ENCODE measurements around the gene PRPSAP1.

DNA sequence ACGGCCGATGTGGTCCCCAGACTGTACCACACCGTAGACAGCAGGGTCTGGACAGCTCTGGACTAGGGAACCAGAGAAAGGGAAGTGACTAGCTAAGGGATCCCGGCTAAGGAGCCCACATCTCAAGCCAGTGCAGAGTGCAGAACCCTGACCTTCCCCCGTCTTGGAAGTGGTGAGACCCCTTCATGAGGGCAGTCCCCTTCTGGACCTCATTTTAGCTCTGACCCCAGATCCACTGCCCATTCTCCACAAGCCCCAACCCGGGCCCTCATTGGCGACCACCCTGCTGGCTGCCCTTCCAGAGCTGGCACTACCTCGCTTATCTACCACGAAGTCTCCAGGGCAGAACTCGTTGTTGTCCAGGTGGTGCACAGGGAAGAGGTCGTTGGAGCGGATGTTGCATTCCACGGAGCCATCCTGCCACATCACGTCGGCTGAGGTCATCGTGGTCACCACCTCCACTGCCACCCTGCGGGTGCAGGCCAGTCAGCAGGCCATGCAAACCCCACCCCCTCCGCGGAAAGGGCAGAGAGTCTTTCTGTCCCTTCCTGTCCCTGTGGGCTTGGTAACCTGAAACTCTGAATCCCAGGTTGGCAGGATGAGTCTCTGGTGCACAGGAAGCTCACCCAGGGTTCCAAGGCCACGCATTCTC lies 44.9 kb upstream of the PRPSAP1 start:
- TF ChIP-seq EZH2 (optimal IDR thresholded peaks at IDR 0.05; ENCODE audit: low read depth, low read length), result no peak
- TF ChIP-seq, protein P1, sequence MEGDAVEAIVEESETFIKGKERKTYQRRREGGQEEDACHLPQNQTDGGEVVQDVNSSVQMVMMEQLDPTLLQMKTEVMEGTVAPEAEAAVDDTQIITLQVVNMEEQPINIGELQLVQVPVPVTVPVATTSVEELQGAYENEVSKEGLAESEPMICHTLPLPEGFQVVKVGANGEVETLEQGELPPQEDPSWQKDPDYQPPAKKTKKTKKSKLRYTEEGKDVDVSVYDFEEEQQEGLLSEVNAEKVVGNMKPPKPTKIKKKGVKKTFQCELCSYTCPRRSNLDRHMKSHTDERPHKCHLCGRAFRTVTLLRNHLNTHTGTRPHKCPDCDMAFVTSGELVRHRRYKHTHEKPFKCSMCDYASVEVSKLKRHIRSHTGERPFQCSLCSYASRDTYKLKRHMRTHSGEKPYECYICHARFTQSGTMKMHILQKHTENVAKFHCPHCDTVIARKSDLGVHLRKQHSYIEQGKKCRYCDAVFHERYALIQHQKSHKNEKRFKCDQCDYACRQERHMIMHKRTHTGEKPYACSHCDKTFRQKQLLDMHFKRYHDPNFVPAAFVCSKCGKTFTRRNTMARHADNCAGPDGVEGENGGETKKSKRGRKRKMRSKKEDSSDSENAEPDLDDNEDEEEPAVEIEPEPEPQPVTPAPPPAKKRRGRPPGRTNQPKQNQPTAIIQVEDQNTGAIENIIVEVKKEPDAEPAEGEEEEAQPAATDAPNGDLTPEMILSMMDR (IDR thresholded peaks at IDR 0.05; ENCODE audit: low read length), result no peak

All from MM.1S (cell line).